Thyroid gland (tissue), 4 donors: ENCODE data around the gene GHITM.
"Not testable (repeated sequence)": the region's sequence is repeated elsewhere in the genome, so short reads cannot be mapped to it uniquely, and the experiment has no call there.

Experiments used
- CTCF ChIP-seq, 6 experiments: fragments of 200-600 bp in 3 of 6; fragments of 450-650 bp in 3 of 6; sonication (generic) in 3 of 6; IDR thresholded peaks; one replicate each; pipeline ENCODE4 v1.5.1; 2016 to 2019; ENCODE audit warnings: antibody characterized with exemption in 6 of 6, mild to moderate bottlenecking in 2 of 6, inconsistent platforms in 1 of 6, moderate library complexity in 1 of 6
- POLR2A ChIP-seq, 2 donors: fragments of 450-650 bp; IDR thresholded peaks; one replicate each; pipeline ENCODE4 v1.6.1; 2017; ENCODE audit warnings: antibody characterized with exemption in 2 of 2, mild to moderate bottlenecking in 2 of 2, moderate library complexity in 1 of 2

GRCh38 chr10:84113468-84113867 lies 25.8 kb upstream of the GHITM start:
- TF ChIP-seq POLR2A, CTCF (IDR thresholded peaks at IDR 0.05): not testable (repeated sequence)
